Measurements from ENCODE around the gene CLP1.

The CLP1 gene

GRCh38 chr11:57657194-57658022, at the start of gene CLP1:
CLP1 (plus strand) TSS chr11:57657762; CDS start chr11:57659477, 1,715 bp downstream.
- peak; percentile 99 for DNase-seq

- no peak for DNase-seq
These were observed 47.4 kb upstream of the CLP1 start for GRCh38 chr11:57610170-57610569.

GRCh38 chr11:57614234-57614772, 43.3 kb upstream of the CLP1 start:
- no peak for DNase-seq

GRCh38 chr11:57615308-57615707, 42.3 kb upstream of the CLP1 start:
- no peak for DNase-seq

- DNase-seq: no peak
These were observed 41.0 kb upstream of the CLP1 start for GRCh38 chr11:57616595-57616994.

- no peak for DNase-seq
These were observed 39.1 kb upstream of the CLP1 start for GRCh38 chr11:57618438-57618837.

GRCh38 chr11:57619331-57619730, 38.2 kb upstream of the CLP1 start:
- no peak for DNase-seq

- no peak for DNase-seq
These were observed 37.1 kb upstream of the CLP1 start for GRCh38 chr11:57620467-57620866.

GRCh38 chr11:57622263-57622662, 35.3 kb upstream of the CLP1 start:
- no peak for DNase-seq

GRCh38 chr11:57624864-57625263, 32.7 kb upstream of the CLP1 start:
- no peak for DNase-seq

- no peak for DNase-seq
These were observed 30.7 kb upstream of the CLP1 start for GRCh38 chr11:57626895-57627294.

GRCh38 chr11:57630171-57630570, 27.4 kb upstream of the CLP1 start:
- no peak for DNase-seq

GRCh38 chr11:57632116-57632515, 25.4 kb upstream of the CLP1 start:
- DNase-seq: no peak

- no peak for DNase-seq
These were observed 24.0 kb upstream of the CLP1 start for GRCh38 chr11:57633394-57634070.

GRCh38 chr11:57634311-57634710, 23.3 kb upstream of the CLP1 start:
- no peak for DNase-seq

GRCh38 chr11:57635246-57635645, 22.3 kb upstream of the CLP1 start:
- no peak for DNase-seq

GRCh38 chr11:57637626-57638004, 19.9 kb upstream of the CLP1 start:
- DNase-seq: no peak

- DNase-seq: no peak
These were observed 19.4 kb upstream of the CLP1 start for GRCh38 chr11:57638005-57638781.

- peak; percentile 11 for DNase-seq
These were observed 18.7 kb upstream of the CLP1 start for GRCh38 chr11:57638811-57639320.

GRCh38 chr11:57639321-57640067, 18.1 kb upstream of the CLP1 start:
- DNase-seq: no peak

- no peak for DNase-seq
These were observed 17.3 kb upstream of the CLP1 start for GRCh38 chr11:57640068-57640800.

All from activated naive CD4-positive, alpha-beta T cell treated with Interleukin-2 at 50 U/mL for 16 hours (primary cell).